ENCODE data around the gene NKIRAS1.

NKIRAS1 gene

GRCh38 chr3:23888617-23889228, 28.1 kb downstream of the NKIRAS1 start:
- no peak overlapping the region for H3K4me3 ChIP-seq (replicated peaks; ENCODE audit: insufficient read depth, low read length)
- H3K27ac ChIP-seq (replicated peaks) = no peak overlapping the region
- no peak for DNase-seq (ENCODE audit: low read depth in 1 of 2, low spot score in 1 of 2)
- no peaks in the 10 kb centered on the region for H3K27me3 ChIP-seq (ENCODE audit: insufficient read depth, poor library complexity, severe bottlenecking)
- TF ChIP-seq, protein P1, sequence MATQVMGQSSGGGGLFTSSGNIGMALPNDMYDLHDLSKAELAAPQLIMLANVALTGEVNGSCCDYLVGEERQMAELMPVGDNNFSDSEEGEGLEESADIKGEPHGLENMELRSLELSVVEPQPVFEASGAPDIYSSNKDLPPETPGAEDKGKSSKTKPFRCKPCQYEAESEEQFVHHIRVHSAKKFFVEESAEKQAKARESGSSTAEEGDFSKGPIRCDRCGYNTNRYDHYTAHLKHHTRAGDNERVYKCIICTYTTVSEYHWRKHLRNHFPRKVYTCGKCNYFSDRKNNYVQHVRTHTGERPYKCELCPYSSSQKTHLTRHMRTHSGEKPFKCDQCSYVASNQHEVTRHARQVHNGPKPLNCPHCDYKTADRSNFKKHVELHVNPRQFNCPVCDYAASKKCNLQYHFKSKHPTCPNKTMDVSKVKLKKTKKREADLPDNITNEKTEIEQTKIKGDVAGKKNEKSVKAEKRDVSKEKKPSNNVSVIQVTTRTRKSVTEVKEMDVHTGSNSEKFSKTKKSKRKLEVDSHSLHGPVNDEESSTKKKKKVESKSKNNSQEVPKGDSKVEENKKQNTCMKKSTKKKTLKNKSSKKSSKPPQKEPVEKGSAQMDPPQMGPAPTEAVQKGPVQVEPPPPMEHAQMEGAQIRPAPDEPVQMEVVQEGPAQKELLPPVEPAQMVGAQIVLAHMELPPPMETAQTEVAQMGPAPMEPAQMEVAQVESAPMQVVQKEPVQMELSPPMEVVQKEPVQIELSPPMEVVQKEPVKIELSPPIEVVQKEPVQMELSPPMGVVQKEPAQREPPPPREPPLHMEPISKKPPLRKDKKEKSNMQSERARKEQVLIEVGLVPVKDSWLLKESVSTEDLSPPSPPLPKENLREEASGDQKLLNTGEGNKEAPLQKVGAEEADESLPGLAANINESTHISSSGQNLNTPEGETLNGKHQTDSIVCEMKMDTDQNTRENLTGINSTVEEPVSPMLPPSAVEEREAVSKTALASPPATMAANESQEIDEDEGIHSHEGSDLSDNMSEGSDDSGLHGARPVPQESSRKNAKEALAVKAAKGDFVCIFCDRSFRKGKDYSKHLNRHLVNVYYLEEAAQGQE (IDR thresholded peaks at IDR 0.05; ENCODE audit: insufficient replicate concordance, low read depth) = no peak
- TF ChIP-seq, protein P2, sequence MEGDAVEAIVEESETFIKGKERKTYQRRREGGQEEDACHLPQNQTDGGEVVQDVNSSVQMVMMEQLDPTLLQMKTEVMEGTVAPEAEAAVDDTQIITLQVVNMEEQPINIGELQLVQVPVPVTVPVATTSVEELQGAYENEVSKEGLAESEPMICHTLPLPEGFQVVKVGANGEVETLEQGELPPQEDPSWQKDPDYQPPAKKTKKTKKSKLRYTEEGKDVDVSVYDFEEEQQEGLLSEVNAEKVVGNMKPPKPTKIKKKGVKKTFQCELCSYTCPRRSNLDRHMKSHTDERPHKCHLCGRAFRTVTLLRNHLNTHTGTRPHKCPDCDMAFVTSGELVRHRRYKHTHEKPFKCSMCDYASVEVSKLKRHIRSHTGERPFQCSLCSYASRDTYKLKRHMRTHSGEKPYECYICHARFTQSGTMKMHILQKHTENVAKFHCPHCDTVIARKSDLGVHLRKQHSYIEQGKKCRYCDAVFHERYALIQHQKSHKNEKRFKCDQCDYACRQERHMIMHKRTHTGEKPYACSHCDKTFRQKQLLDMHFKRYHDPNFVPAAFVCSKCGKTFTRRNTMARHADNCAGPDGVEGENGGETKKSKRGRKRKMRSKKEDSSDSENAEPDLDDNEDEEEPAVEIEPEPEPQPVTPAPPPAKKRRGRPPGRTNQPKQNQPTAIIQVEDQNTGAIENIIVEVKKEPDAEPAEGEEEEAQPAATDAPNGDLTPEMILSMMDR (IDR thresholded peaks at IDR 0.05; ENCODE audit: insufficient read depth, low read length) = peak; percentile 42
- TF ChIP-seq SPI1 (IDR thresholded peaks at IDR 0.05; ENCODE audit: borderline replicate concordance, low read depth) = no peak

GRCh38 chr3:23886311-23886710, 30.5 kb downstream of the NKIRAS1 start:
- no peak overlapping the region for H3K4me3 ChIP-seq (replicated peaks; ENCODE audit: insufficient read depth, low read length)
- no peak for TF ChIP-seq GABPA (IDR thresholded peaks at IDR 0.05; ENCODE audit: low read depth)
- H3K27ac ChIP-seq (replicated peaks) = no peak overlapping the region
- no peaks in the 10 kb centered on the region for H3K27me3 ChIP-seq (ENCODE audit: insufficient read depth, poor library complexity, severe bottlenecking)
- DNase-seq (ENCODE audit: low read depth in 1 of 2, low spot score in 1 of 2) = no peak

- no peak for DNase-seq (ENCODE audit: low read depth in 1 of 2, low spot score in 1 of 2)
- H3K27me3 ChIP-seq (ENCODE audit: insufficient read depth, poor library complexity, severe bottlenecking) = no peaks in the 10 kb centered on the region
- no peak for TF ChIP-seq SPI1 (IDR thresholded peaks at IDR 0.05; ENCODE audit: borderline replicate concordance, low read depth)
- TF ChIP-seq, protein P2 (IDR thresholded peaks at IDR 0.05; ENCODE audit: insufficient read depth, low read length) = no peak
- TF ChIP-seq POLR2AphosphoS5 (IDR thresholded peaks at IDR 0.05; ENCODE audit: low read depth) = no peak
- no peak for TF ChIP-seq GABPA (IDR thresholded peaks at IDR 0.05; ENCODE audit: low read depth)
- TF ChIP-seq, protein P1 (IDR thresholded peaks at IDR 0.05; ENCODE audit: insufficient replicate concordance, low read depth) = no peak
- no peak overlapping the region for H3K27ac ChIP-seq (replicated peaks)
- no peak overlapping the region for H3K4me3 ChIP-seq (replicated peaks; ENCODE audit: insufficient read depth, low read length)
Measured at GRCh38 chr3:23885210-23885609, 31.6 kb downstream of the NKIRAS1 start.

GRCh38 chr3:23884481-23884880, 32.3 kb downstream of the NKIRAS1 start:
- TF ChIP-seq GABPA (IDR thresholded peaks at IDR 0.05; ENCODE audit: low read depth) (no peak), POLR2AphosphoS5 (IDR thresholded peaks at IDR 0.05; ENCODE audit: low read depth) (no peak), SPI1 (IDR thresholded peaks at IDR 0.05; ENCODE audit: borderline replicate concordance, low read depth) (no peak)
- TF ChIP-seq, protein P1 (IDR thresholded peaks at IDR 0.05; ENCODE audit: insufficient replicate concordance, low read depth) = no peak
- TF ChIP-seq, protein P2 (IDR thresholded peaks at IDR 0.05; ENCODE audit: insufficient read depth, low read length) = no peak
- H3K27me3 ChIP-seq (ENCODE audit: insufficient read depth, poor library complexity, severe bottlenecking) = no peaks in the 10 kb centered on the region
- H3K27ac ChIP-seq (replicated peaks) = no peak overlapping the region
- no peak for DNase-seq (ENCODE audit: low read depth in 1 of 2, low spot score in 1 of 2)
- H3K4me3 ChIP-seq (replicated peaks; ENCODE audit: insufficient read depth, low read length) = no peak overlapping the region
